ENCODE data around the gene XRCC1.
A peak's percentile ranks its signal among the peaks of the same experiment; 100 is the strongest.
"Not testable (repeated sequence)": the region's sequence is repeated elsewhere in the genome, so short reads cannot be mapped to it uniquely, and the experiment has no call there.

XRCC1 gene

DNA sequence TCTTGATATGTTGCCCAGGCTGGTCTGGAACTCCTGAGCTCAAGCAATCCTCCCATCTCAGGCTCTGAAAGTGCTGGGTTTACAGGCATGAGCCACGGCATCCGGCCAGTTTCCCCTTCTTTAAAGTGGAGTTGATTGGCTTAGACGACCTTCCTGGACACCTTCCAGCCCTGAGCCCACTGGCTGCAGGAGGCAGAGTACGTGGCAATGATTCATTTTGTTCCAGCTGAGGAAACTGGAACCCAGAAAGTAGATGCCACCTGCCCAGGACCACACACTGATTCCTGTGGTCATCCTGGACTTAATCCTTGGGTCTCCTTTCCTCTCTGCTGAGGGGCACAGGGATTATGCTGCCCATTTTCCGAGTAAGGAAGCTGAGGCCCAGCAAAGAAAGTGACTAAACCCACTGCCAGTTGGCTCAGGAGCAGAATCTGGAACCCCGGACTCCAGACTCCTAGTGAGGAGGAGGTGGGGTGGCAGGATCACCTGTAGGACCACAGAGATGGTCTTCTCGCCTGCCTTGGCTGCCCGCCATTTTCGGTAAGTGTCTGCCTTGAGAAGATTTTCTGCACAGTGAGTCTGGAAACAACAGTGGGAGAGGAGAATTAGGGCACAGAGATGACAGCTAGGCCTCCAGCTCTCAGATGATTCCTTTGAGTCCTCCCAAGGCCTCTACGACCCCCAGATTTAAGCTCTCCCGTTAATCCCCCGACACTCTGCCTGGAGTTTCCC, 737 bp downstream of the XRCC1 start:
- DNase-seq: no peak

DNA sequence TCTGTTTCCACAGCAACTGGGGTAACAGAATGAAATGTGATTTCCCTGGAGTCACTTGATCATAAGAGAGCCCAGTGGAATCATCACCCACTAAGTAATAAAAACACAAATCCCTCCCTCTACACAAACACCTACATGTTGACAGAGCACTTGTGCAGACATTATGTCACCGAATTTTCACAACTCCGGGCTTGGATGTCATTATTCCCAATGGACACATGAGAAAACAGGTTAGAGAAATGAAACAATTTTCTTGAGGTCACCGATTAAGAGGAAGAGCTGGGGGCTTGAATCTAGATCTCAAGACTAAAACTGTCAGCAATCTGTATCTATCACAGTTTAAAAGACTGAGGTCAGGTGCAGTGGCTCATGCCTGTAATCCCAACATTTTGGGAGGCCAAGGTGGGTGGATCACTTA, 3.1 kb downstream of the XRCC1 start:
- DNase-seq: peak; percentile 22

DNA sequence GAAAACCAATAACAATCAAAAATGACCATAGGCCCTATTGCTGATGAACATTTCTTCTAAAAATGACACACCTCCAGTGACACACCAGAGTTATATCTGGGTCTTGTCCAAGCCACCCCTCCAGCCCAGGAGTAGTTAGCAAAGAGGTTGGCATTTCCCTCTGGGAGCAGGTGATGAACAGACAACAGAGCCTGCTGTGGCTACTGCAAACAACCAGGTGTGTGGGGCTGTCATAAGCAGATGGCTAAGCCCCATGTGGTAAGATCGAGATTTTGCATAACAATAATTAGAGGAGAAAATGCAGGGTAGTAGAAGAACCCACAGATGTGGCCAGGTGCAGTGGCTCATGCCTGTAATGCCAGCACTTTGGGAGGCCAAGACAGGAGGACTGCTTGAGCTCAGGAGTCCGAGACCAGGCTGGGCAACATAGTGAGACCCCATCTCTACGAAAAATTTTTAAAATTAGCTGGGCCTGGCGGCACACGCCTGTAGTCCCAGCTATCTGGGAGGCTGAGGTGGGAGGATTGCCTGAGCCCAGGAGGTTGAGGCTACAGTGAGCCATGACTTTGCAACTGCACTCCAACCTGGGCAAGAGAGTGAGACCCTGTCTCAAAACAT, 5.0 kb downstream of the XRCC1 start:
- DNase-seq: peak; percentile 16

DNA sequence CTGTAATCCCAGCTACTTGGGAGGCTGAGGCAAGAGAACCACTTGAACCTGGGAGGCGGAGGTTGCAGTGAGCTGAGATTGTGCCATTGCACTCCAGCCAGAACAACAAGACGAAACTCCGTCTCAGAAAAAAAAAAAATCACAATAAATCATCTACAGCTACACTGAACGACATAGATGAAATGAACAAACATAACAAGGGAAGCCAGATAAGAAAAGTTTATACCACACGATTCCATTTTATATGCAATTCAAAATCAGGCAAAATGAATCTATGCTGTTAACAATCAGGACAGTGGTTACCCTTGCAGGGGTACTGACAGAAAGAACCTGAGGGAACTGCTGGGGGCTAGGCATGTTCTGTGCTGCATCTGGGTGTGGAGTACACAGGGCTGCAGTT, 5.7 kb downstream of the XRCC1 start:
- no peak for DNase-seq

DNA sequence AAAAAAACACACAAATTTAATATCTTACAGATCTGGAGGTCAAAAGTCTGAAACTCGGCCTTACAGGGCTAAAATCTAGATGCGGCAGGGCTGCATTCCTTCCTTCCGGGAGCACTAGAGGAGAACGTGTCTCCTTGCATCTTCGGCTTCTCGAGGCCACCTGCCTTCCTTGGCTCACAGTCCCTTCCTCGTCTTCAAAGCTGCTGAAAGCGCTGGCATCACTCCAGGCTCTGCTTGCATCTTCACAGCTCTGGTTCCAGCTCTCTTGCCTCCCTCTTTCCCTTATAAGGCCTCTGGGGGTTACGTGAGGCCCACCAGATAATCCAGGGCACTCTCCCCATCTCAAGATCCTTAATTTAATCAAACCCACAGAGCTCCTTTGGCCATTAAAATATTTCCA, 10.5 kb downstream of the XRCC1 start:
- DNase-seq: no peak

DNA sequence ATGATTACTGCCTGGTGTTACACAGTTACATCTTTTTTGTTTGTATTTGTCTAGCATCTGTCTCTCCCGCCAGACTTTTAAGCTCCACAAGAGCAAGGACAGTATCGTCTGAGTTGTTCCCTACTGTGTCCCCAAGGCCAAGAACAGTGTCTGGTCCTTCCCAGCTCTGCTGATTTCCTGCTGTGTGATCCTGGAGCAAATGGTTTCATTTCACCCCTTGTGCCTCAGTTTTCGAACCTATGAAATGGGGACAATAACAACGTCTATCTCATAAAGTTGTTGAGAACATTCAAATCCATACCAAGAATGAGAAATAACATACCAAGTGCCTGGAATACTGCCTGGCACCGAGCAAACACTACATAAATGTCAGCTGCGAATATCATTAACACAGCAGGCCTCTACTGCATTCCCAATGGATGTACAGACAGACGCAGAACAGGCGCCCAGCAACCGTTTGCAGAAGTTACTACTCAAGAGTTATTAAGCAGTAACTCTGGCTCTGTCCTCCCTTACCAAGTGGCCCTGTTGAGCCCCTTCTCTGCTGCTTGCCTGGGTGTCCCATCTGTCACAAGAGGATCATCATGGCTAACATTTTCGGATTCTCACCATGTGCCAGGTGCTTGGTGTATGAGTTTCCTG, 11.4 kb downstream of the XRCC1 start:
- no peak for DNase-seq

DNA sequence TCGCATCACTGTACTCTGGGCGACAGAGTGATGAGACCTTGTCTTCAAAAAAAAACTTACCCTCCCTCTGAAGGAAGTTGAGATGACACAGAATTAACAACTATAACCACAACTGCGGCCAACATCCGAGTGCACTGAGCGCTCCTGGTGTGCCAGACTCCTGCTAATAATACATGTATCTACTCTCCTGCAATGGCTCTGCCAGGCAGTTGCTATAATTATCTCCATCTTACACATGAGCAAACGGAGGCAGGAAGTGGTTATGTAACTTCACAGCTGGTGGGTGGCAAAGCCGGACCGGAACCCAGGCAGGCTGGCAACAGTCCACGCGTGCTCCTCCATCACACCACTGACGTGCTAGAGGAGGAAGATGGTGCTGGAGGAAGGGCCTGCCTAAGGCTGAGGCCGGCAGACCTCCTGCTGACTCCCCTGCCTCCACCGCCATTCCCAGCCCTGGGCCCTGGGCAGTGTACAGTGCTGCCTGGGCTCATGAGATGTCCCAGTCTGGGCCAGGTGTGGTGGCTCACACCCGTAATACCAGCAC, 12.6 kb downstream of the XRCC1 start:
- no peak for DNase-seq

DNA sequence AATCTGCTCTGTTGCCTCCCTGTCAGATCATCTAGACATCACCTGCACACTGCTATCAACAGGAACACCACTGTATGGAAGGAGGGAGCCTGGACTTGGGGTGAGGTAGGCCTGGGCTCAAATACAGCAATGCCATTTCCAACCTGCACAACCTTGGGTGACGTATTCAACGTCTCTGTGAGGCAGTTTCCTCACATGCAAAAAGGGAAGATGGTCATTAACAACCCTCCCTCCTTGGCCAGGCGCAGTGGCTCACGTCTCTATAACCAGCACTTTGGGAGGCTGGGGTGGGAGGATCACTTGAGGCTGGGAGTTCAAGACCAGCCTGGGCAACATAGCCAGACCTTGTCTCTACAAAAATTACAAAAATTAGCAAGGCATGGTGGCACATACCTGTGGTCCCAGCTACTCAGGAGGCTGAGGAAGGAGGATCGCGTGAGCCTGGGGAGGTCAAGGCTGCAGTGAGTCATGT, 13.1 kb downstream of the XRCC1 start:
- DNase-seq: no peak

DNA sequence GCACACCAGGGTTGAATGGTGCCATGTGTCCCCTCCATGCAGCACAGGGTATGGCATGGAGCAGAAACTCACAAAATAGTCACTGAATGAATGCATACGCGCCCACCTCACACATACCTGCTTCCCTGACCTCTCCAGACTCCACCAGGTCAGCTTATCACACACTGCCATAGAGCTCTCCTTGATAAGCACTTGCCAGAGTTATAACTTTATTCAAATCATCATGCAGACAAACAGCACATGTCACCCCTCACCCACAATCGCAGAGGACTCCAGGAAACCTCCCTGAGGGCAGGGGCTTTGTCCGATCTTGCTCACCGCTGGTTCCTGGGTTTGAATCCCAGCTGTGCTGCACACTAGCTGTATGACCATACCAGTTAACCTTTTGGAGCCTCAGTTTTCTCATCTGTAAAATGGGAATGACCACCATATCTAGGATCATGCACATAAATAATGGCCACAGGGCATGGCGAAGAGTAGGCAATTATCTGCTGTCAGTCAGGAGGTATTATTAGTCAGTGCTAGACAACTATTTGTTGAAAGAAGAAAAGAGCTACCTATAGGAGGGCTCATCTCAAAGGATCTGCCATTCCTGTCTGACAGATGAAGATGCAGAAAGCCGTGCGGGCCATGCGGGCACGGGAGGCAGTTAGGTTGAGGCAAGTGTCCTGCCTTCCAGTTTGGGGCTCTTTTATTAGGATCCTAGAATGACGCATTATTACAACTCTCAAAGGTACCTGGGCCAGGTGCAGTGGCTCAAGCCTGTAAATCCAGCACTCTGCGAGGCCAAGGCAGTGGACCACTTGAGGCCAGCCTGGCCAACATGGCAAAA, 14.0 kb downstream of the XRCC1 start:
- DNase-seq: no peak

DNA sequence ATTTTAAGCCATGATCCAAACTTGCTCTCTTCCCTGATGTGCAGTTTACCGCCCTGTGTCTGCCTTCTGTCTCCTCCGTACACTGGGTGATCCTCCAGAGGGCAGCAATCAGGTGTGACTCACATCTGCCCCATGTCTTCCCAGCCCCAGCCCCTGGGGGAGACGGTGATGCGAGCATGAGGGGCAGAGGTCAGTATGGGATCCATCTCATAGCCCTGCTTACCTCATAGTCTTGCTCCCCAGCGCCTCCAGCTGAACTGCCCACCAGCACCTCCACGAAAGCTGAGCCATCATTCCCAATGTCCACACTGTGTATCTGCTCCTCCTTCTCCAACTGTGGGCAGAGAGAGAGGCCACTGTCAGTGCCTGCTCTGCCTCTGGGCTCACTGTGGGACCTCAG, 14.6 kb downstream of the XRCC1 start:
- no peak for DNase-seq

DNA sequence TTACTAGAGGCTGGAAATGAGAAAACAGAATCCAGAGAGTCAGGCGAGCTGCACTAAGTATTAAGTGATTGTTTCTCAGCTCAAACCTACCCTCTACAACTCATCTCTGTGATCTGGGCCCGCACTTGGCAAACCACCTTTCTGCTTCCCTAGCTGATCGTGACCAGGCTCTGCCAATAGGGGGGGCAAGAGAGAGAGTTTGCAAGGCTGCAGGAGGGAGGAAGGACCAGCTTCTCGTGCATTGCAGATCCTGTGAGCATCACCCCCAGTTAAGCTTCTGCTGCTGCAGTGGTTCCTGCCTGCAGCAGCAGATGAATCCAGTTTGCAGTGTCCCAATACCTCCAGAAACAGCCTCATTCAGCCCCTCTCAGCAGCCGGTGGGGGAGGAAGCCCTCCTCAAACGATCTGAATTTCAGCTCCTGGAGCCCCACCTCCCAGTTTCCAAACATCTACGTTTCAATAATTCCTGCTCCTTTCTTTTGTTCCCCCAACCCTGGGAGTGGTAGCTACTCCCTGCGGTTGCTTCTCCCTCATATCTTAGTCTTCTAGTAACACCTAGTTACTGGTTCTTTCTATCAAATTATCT, 20.0 kb downstream of the XRCC1 start:
- peak; percentile 24 for DNase-seq

DNA sequence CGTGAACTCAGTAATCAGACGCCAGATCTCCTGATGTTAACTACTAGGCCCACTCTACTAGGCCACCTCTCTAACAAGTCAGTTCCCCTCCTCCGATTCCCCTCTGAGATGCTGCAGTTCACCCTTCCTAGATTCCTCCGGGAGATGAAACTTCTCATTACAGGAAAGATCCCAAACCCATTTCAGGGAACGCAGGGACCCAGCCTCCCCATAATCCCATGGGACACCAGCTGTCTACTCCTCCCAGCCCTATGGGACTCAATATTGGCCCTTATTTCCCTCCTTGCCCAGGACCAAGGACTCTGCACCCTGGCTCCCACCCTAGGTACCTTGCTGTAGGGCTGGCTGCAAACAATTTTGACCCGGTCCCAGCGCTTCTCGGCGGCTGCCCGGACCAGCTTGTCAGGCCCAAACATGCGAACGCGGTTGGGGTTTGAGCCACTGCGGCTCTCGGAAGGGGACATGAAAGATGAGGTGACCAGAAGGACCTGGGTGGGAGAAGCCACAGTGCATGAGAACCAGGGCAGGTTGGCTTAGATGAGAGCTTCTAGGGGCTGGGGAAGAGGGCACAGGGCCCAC, 20.9 kb downstream of the XRCC1 start:
- DNase-seq: no peak

DNA sequence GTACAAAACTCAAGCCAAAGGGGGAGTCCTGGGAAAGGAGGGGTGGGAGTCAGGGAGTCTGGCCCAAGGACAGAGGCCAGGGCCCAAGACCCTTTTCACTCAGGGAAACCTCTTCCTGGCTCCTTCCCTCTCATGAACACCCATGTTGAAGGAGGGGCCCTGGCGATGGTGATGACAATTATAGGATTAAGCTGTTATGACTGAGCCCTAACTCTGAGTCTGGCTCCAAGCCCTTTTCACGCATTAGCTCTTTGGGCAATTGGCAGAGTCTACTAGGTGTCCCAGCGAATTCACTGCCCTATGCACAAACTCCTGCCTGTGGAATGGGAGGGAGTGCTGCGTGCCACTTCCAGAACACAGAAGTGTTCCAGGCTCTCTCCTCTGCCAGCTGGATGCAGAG, 21.7 kb downstream of the XRCC1 start:
- DNase-seq: no peak

DNA sequence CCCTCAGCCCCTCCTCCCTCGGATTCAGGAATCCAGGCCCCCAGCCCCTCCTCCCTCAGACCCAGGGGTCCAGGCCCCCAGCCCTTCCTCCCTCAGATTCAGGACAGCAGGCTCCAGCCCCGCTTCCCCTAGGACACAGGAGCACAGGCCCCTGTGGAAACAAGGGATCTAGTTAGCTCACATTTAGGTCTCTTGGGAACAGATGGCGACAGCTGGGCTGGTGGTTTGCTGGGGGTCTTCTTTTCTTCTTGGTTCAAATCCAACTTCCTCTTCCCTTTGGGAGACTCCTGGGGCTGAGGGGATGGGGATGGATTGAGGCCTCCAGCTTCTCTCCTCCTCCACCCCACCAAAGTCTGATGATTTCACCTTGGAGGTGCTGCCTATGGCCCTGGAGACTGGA, 22.7 kb downstream of the XRCC1 start:
- DNase-seq: no peak

DNA sequence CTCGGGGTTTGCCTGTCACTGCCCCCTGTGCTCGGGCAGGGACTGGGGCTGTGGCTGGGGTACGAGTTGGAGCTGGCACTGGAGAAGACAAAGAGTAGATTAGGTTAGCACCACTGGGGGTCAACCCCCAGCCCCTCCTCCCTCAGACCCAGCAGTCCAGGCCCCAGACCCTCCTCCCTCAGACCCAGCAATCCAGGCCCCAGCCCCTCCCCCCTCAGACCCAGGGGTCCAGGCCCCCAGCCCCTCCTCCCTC, 23.2 kb downstream of the XRCC1 start:
- DNase-seq: no peak

DNA sequence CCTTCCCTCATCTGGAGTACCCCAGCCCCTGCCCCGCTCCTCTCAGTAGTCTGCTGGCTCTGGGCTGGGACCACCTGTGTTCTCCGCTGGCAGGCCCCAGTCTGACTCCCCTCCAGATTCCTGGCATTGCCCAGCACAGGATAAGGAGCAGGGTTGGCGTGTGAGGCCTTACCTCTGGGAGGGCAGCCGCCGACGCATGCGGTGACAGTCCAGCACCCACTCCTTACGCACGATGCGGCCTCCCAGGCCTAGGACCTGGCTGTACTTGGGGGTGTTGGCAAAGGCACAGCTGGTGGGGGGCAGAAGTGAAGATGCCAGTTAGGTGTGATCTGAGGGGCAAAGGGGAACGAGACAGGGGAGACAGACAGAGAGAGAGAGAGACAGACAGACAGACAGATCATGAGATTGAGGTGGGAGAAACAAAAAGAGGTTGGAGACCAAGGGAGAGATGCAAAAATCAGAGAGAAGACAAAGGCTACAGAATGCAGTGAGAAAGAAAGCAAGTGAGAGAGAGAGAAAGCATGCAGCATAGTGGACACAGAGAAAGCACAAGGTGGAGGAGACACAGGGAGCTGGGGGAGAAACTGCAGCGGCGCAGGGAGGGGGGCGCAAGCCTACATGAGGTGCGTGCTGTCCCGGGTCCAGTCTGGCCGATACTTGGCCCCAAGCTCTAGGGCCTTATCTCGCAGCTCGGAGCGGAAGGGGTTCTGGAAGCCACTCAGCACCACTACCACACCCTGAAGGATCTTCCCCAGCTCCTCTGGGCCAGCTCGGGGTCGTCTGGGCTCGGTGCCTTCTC, 23.7 kb downstream of the XRCC1 start:
- no peak for DNase-seq

DNA sequence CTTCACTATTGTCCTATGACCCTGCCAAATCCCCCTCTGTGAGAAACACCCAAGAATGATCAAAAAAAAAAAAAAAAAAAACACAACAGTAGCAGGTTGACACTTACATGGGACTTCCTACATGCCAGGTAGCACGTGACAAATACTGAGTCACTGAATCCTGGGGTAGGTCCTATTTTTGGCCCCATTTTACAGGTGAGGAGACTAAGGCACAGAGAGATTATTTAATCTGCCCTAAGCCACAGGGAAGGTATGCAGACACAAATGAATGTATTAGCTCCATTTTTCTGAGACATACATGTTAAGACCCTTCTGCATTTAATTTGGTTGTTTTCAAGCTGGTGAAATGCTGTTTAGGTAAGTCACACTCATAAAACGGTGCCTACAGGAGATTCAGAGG, 26.6 kb downstream of the XRCC1 start:
- DNase-seq: no peak

DNA sequence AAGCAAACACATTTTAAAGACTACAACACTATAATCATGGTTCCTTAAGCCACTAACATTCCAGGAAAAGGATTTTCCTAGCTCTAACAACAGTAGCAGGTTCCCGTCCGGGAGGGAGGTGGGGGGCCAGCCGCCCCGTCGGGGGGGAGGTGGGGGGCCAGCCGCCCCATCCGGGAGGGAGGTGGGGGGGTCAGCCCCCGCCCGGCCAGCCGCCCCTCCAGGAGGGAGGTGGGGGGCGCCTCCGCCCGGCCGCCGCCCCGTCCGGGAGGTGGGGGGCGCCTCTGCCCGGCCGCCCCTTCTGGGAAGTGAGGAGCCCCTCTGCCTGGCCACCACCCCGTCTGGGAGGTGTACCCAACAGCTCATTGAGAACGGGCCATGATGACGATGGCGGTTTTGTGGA, 27.4 kb downstream of the XRCC1 start:
- not testable (repeated sequence) for DNase-seq

DNA sequence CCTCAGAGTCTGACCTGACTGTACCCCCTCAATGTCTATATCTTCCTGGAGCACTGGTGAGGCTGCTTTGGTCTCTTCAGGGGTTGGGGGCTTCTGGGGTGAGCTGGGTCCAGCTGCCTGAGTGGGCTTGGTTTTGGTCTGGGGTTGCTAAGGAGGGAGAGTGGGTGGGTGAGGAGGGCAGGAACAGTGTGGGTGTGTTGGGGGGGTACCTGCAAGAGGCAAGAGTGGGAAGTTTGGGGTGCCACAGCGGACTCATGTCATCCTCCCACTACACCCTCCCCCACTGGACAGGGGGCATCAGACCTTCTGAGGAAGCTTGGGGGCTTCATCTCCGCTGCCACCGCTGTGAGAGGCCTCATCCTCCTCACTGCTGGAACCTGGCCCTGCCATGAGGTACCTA, 28.7 kb downstream of the XRCC1 start:
- DNase-seq: no peak

DNA sequence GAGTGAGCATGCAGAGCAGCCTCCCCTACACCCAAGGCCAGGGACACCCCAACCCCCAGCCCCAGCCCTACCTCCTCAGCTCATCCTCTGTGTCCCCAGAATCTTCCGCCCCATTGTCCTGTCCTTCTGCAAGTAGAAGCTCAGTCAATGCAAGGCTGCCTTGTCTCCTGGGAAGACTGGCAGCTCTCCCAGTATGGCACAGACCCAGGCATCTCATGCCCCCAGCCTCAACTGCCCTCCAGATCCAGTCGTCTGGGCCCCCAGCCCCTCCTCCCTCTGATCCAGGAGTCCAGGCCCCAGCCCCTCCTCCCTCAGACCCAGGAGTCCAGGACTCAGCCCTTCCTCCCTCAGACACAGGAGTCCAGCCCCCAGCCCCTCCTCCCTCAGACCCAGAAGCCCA, 29.3 kb downstream of the XRCC1 start:
- no peak for DNase-seq

DNA sequence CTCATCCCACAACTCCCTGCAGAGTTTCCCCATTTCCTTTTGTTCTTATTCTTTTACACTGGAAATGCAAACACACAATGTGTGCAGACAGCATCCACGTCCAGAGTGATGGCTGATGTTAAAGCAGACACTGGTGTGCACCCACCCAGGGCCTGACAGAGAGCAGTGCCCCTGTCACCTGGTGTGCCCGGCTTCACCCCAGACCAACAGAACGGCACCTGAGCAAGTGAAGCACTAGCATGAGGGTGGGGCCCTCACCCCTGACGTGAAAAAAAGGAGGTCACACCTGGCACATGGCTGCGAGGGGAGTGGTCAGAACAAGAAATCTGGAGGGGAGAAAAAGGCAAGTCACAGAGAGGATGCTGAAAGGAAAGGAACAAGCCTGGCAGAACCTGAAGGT, 30.1 kb downstream of the XRCC1 start:
- DNase-seq: no peak

DNA sequence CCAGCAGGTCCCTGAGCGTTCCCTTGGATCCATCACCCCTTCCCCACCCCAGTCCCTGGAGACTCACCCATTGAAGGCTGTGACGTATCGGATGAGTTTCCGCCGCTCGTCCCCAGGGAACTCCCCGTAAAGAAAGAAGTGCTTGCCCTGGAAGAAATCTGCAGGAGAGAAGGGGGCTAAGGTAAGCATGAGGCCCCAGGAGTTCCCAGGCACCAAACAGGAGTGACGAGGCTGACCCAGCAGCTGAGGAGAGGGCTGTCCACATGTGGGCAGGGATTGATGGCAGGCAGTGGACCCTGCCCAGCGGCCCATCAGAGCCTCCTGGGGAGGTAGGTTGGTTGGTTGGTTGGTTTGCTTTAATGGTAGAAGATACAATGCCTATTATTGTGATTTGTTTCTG, 31.2 kb downstream of the XRCC1 start:
- no peak for DNase-seq

Measured in SHP77 treated with DMSO at 0.1 percent for 48 hours (cell line).